Vagina (tissue), 2 donors: ENCODE data around the gene XCL2. TPM values are rescaled to one million over a fixed set of nuclear protein-coding genes. Genes with fewer than 3 reads are reported as not detected.
"Not testable (repeated sequence)": the region's sequence is repeated elsewhere in the genome, so short reads cannot be mapped to it uniquely, and the experiment has no call there.

Source experiments
- DNase-seq, 2 donors: peaks; one replicate each; pipeline ENCODE4 v3.0.0-alpha.2; 2017; ENCODE audit errors: extremely low spot score in 2 of 2
- H3K27ac ChIP-seq: fragments of 200-600 bp; sonication (generic); one replicate; pipeline ENCODE4 v1.5.1; 2019
- H3K27me3 ChIP-seq: fragments of 200-600 bp; sonication (generic); one replicate; pipeline ENCODE4 v1.5.1; 2019
- H3K36me3 ChIP-seq, 2 donors: fragments of 200-600 bp; sonication (generic); one replicate each; pipeline ENCODE4 v1.5.1; 2017 to 2019
- H3K4me1 ChIP-seq: fragments of 200-600 bp; sonication (generic); one replicate; pipeline ENCODE4 v1.5.1; 2019
- H3K4me3 ChIP-seq, 2 donors: fragments of 200-600 bp; sonication (generic); 1 replicate in 1 of 2; 2 replicates in 1 of 2; pipeline ENCODE4 v1.5.1; 2016 to 2019
- H3K9me3 ChIP-seq: fragments of 200-600 bp; sonication (generic); one replicate; pipeline ENCODE4 v1.5.1; 2019
- CTCF ChIP-seq, 3 experiments: fragments of 450-650 bp in 2 of 3; fragments of 200-600 bp in 1 of 3; sonication (generic) in 1 of 3; IDR thresholded peaks; one replicate each; pipeline ENCODE4 v1.5.1; 2017 to 2019; ENCODE audit warnings: antibody characterized with exemption in 3 of 3, mild to moderate bottlenecking in 2 of 3, moderate library complexity in 2 of 3
- POLR2A ChIP-seq, 2 donors: fragments of 450-650 bp; IDR thresholded peaks; one replicate each; pipeline ENCODE4 v1.6.1; 2017; ENCODE audit warnings: antibody characterized with exemption in 2 of 2, mild to moderate bottlenecking in 2 of 2, moderate library complexity in 2 of 2
- POLR2AphosphoS5 ChIP-seq, 2 donors: sonication (generic); formaldehyde crosslinking; IDR thresholded peaks; one replicate each; pipeline ENCODE4 v1.9.0; 2017; ENCODE audit warnings: antibody characterized with exemption in 2 of 2, mild to moderate bottlenecking in 2 of 2, low read depth in 1 of 2; ENCODE audit not compliant: insufficient read depth in 1 of 2
- intact Hi-C: fragments of 100-400 bp; cut with DNase I; formaldehyde crosslinking; loops from one replicate; pipeline ENCODE4 v1.15.1; 2023
- total RNA-seq: library from RNA; depleted of rRNA; stranded (reverse); fragments of >200 nt; gene quantifications from one replicate; pipeline ENCODE4 v1.2.3, GENCODE V29; 2016

XCL2 gene
- total RNA-seq, 1 donor from 2014 or later, result not detected

- no peaks in the 10 kb centered on the region for H3K9me3 ChIP-seq
- no peak overlapping the region for H3K4me3 ChIP-seq
- intact Hi-C loops, result no loop called here
- TF ChIP-seq POLR2AphosphoS5 (IDR thresholded peaks at IDR 0.05; ENCODE audit: insufficient read depth in 1 of 2, low read depth in 1 of 2), result no peak
- no peak for TF ChIP-seq CTCF (IDR thresholded peaks at IDR 0.05)
- no peak for TF ChIP-seq POLR2A (IDR thresholded peaks at IDR 0.05)
- no peaks in the 10 kb centered on the region for H3K36me3 ChIP-seq
- H3K4me1 ChIP-seq, result no peaks in the 10 kb centered on the region
- no peak for DNase-seq
- H3K27me3 ChIP-seq, result no peaks in the 10 kb centered on the region
- H3K27ac ChIP-seq, result no peak overlapping the region
These were observed 39.8 kb upstream of the XCL2 start for GRCh38 chr1:168583571-168583970.

- Histone ChIP-seq H3K27ac (no peak overlapping the region), H3K27me3 (no peaks in the 10 kb centered on the region), H3K4me3 (no peak overlapping the region), H3K4me1 (no peaks in the 10 kb centered on the region), H3K36me3 (no peaks in the 10 kb centered on the region), H3K9me3 (no peaks in the 10 kb centered on the region)
- DNase-seq, result no peak
- TF ChIP-seq CTCF (IDR thresholded peaks at IDR 0.05), result no peak
- intact Hi-C loops, result no loop called here
These were observed 39.0 kb upstream of the XCL2 start for GRCh38 chr1:168582688-168583336.

DNA sequence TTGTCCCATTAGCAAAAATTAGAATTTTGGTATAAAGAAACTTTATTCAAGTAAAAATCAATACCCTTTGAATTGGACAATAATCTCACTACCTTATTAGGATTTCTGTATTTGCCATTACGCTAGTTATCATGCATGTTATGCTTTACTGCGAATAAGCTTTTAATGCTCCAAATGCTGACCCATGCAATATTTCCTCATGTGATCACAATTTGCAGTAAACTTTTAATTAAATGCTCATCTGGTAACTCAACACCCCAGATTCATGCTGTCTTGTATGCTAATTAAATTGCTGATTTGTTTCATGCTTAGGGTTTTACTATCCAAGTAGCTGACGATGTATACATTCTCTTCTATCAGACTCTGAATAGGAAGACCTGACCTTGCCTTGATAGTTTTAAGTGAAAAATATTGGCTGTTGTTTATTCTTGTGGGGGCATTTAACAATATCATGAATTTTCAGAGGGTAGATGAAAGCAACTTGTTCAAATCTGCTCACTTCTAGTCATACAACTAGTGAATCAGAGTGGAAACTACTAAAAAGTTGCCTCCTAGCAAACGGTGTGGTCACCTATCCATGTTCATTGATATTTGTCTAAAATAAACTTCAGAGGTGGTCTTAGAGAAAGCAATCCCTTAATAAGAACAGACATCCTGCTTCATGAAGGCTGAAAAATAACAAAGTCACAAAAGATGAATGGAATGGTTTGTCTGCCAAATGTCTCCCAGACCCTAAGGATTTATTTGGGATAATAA, 38.2 kb upstream of the XCL2 start:
- Histone ChIP-seq H3K4me1 (no peaks in the 10 kb centered on the region), H3K9me3 (no peaks in the 10 kb centered on the region), H3K27me3 (no peaks in the 10 kb centered on the region), H3K4me3 (no peak overlapping the region), H3K27ac (no peak overlapping the region), H3K36me3 (no peaks in the 10 kb centered on the region)
- DNase-seq, result no peak
- no peak for TF ChIP-seq POLR2AphosphoS5 (IDR thresholded peaks at IDR 0.05; ENCODE audit: insufficient read depth in 1 of 2, low read depth in 1 of 2)
- TF ChIP-seq CTCF (IDR thresholded peaks at IDR 0.05), result no peak
- TF ChIP-seq POLR2A (IDR thresholded peaks at IDR 0.05), result no peak
- intact Hi-C loops, result no loop called here

- H3K27ac ChIP-seq, H3K4me3 ChIP-seq, H3K36me3 ChIP-seq, H3K4me1 ChIP-seq, H3K27me3 ChIP-seq, DNase-seq, intact Hi-C loops, H3K9me3 ChIP-seq: not testable (repeated sequence)
These were observed 37.2 kb upstream of the XCL2 start for GRCh38 chr1:168580991-168581390.

DNA sequence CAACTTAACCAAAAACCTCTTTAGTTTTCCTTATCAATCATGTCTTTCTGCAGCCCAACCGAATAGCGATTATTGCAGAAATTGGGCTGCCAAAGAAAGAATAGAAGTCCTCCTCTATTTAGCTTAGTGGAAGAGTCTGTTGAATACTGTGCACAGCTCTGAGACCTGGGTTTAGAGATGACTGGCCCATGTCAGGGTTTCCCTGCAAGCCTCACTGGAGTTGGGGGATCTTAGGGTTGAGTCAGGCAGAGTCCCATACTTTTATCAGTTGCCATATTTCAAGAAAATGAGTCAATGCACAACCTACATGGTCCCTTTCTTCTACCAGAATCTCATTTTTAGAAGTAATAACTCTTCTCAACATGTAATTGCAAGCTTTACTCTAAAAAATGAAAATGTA, 36.5 kb upstream of the XCL2 start:
- H3K4me3 ChIP-seq, H3K27ac ChIP-seq, intact Hi-C loops, H3K27me3 ChIP-seq, H3K4me1 ChIP-seq, H3K9me3 ChIP-seq, DNase-seq, H3K36me3 ChIP-seq: not testable (repeated sequence)

GRCh38 chr1:168578531-168579185, 34.9 kb upstream of the XCL2 start:
- H3K4me1 ChIP-seq, H3K4me3 ChIP-seq, H3K27ac ChIP-seq, H3K36me3 ChIP-seq, H3K9me3 ChIP-seq, DNase-seq, H3K27me3 ChIP-seq, intact Hi-C loops: not testable (repeated sequence)

GRCh38 chr1:168576245-168576688, 32.5 kb upstream of the XCL2 start, which contains the start of gene XCL1:
XCL1 (plus strand) TSS chr1:168576605; CDS start chr1:168576638, 33 bp downstream.
- DNase-seq, H3K9me3 ChIP-seq, intact Hi-C loops, H3K27ac ChIP-seq, H3K4me1 ChIP-seq, H3K4me3 ChIP-seq, H3K36me3 ChIP-seq, H3K27me3 ChIP-seq: not testable (repeated sequence)
